ENCODE results near the gene CDKAL1. TPM values are rescaled to one million over a fixed set of nuclear protein-coding genes. Genes with fewer than 3 reads are reported as not detected.
A peak's percentile ranks its signal among the peaks of the same experiment; 100 is the strongest.

Gene CDKAL1
- total and polyA plus RNA-seq, 10 of the 15 experiments (the other 5 are each of a cell fraction or from before 2014, with no cell fraction given), result 10.7 to 26.9 (median 17.3) TPM

DNA sequence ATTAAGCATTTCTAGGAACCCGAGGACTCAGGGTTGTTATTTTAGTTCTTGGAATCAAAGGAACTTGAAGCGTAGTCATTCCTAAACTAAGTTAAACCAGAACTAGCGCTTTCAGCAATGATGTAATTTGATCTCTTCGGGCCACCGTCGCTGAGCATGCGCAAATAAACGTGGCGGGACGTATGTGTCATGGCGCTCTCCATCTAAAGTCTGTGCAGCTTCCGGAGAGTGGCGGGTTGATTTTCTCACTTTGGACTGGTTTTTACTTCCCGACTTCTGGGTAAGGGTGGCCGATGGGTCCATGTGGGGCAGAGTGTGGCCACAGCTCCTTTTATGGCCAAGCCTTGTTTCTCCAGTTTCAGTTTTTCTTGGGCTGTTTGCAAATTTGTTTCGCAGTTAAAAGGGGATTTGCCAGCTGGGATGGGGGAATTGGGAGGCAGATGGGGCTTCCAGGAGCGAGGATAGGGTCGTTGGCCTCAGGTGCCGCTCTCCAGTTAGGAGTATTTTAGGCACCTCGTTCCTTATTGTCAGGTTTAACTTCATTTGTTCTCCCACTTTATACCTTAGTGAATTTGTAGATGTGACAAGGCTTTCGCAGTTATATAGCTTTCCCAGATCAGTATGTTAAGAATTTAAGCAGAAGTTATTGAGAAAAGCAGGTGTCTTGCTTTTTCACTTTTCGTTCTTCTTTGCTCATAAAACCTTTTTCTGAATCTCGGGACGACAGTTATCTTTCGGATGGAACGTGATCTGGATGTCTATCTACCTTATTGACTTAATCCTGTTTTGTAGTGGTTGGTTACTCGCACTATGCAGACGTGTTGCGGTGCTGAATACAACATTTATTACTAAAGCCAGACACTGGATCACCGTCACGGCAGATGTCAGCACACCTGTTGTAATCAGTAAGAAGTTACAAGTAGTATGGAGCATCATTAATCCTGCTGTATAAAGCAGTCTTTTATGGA lies at the start of gene CDKAL1 (continued):
- TF ChIP-seq, protein P1, sequence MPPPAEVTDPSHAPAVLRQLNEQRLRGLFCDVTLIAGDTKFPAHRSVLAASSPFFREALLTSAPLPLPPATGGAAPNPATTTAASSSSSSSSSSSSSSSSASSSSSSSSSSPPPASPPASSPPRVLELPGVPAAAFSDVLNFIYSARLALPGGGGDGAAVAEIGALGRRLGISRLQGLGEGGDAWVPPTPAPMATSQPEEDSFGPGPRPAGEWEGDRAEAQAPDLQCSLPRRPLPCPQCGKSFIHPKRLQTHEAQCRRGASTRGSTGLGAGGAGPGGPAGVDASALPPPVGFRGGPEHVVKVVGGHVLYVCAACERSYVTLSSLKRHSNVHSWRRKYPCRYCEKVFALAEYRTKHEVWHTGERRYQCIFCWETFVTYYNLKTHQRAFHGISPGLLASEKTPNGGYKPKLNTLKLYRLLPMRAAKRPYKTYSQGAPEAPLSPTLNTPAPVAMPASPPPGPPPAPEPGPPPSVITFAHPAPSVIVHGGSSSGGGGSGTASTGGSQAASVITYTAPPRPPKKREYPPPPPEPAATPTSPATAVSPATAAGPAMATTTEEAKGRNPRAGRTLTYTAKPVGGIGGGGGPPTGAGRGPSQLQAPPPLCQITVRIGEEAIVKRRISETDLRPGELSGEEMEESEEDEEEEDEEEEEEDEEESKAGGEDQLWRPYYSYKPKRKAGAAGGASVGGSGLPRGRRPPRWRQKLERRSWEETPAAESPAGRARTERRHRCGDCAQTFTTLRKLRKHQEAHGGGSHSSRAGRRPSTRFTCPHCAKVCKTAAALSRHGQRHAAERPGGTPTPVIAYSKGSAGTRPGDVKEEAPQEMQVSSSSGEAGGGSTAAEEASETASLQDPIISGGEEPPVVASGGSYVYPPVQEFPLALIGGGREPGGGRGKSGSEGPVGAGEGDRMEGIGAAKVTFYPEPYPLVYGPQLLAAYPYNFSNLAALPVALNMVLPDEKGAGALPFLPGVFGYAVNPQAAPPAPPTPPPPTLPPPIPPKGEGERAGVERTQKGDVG (CRISPR knock-in tag; IDR thresholded peaks at IDR 0.05), result no peak
- TF ChIP-seq SIN3A (IDR thresholded peaks at IDR 0.05; ENCODE audit: low read depth, low read length), result no peak
- peak; percentile 14; the same call in 1 of the 2 replicates for TF ChIP-seq BCL11A (IDR thresholded peaks at IDR 0.05; ENCODE audit: low read depth, low read length)
- no peak for TF ChIP-seq ASH2L (IDR thresholded peaks at IDR 0.05; ENCODE audit: borderline replicate concordance, low read depth)
- TF ChIP-seq, protein P2, sequence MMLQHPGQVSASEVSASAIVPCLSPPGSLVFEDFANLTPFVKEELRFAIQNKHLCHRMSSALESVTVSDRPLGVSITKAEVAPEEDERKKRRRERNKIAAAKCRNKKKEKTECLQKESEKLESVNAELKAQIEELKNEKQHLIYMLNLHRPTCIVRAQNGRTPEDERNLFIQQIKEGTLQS (IDR thresholded peaks at IDR 0.05; ENCODE audit: borderline replicate concordance, extremely low read depth, low read depth, low read length), result no peak
- peak; percentile 93 for TF ChIP-seq POLR2AphosphoS5 (IDR thresholded peaks at IDR 0.05; ENCODE audit: low read length)
- TF ChIP-seq BACH1 (IDR thresholded peaks at IDR 0.05; ENCODE audit: borderline replicate concordance), result no peak
- TF ChIP-seq CHD2 (IDR thresholded peaks at IDR 0.05; ENCODE audit: borderline replicate concordance, low read depth, low read length), result no peak
- TF ChIP-seq, protein P3, sequence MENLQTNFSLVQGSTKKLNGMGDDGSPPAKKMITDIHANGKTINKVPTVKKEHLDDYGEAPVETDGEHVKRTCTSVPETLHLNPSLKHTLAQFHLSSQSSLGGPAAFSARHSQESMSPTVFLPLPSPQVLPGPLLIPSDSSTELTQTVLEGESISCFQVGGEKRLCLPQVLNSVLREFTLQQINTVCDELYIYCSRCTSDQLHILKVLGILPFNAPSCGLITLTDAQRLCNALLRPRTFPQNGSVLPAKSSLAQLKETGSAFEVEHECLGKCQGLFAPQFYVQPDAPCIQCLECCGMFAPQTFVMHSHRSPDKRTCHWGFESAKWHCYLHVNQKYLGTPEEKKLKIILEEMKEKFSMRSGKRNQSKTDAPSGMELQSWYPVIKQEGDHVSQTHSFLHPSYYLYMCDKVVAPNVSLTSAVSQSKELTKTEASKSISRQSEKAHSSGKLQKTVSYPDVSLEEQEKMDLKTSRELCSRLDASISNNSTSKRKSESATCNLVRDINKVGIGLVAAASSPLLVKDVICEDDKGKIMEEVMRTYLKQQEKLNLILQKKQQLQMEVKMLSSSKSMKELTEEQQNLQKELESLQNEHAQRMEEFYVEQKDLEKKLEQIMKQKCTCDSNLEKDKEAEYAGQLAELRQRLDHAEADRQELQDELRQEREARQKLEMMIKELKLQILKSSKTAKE (IDR thresholded peaks at IDR 0.05; ENCODE audit: low read depth, poor library complexity, severe bottlenecking), result peak; percentile 44
- TF ChIP-seq, protein P4, sequence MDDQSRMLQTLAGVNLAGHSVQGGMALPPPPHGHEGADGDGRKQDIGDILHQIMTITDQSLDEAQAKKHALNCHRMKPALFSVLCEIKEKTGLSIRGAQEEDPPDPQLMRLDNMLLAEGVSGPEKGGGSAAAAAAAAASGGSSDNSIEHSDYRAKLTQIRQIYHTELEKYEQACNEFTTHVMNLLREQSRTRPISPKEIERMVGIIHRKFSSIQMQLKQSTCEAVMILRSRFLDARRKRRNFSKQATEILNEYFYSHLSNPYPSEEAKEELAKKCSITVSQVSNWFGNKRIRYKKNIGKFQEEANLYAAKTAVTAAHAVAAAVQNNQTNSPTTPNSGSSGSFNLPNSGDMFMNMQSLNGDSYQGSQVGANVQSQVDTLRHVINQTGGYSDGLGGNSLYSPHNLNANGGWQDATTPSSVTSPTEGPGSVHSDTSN (IDR thresholded peaks at IDR 0.05; ENCODE audit: insufficient replicate concordance, low read depth, low read length), result no peak
- TF ChIP-seq, protein P5, sequence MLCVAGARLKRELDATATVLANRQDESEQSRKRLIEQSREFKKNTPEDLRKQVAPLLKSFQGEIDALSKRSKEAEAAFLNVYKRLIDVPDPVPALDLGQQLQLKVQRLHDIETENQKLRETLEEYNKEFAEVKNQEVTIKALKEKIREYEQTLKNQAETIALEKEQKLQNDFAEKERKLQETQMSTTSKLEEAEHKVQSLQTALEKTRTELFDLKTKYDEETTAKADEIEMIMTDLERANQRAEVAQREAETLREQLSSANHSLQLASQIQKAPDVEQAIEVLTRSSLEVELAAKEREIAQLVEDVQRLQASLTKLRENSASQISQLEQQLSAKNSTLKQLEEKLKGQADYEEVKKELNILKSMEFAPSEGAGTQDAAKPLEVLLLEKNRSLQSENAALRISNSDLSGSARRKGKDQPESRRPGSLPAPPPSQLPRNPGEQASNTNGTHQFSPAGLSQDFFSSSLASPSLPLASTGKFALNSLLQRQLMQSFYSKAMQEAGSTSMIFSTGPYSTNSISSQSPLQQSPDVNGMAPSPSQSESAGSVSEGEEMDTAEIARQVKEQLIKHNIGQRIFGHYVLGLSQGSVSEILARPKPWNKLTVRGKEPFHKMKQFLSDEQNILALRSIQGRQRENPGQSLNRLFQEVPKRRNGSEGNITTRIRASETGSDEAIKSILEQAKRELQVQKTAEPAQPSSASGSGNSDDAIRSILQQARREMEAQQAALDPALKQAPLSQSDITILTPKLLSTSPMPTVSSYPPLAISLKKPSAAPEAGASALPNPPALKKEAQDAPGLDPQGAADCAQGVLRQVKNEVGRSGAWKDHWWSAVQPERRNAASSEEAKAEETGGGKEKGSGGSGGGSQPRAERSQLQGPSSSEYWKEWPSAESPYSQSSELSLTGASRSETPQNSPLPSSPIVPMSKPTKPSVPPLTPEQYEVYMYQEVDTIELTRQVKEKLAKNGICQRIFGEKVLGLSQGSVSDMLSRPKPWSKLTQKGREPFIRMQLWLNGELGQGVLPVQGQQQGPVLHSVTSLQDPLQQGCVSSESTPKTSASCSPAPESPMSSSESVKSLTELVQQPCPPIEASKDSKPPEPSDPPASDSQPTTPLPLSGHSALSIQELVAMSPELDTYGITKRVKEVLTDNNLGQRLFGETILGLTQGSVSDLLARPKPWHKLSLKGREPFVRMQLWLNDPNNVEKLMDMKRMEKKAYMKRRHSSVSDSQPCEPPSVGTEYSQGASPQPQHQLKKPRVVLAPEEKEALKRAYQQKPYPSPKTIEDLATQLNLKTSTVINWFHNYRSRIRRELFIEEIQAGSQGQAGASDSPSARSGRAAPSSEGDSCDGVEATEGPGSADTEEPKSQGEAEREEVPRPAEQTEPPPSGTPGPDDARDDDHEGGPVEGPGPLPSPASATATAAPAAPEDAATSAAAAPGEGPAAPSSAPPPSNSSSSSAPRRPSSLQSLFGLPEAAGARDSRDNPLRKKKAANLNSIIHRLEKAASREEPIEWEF (IDR thresholded peaks at IDR 0.05; ENCODE audit: insufficient replicate concordance, low read depth, low read length), result no peak
- TF ChIP-seq HDGF (IDR thresholded peaks at IDR 0.05), result no peak
- TF ChIP-seq YY1 (IDR thresholded peaks at IDR 0.05; ENCODE audit: low read depth, low read length), result peak; percentile 100
- no peak; the same call in 1 of the 2 replicates for TF ChIP-seq MTA2 (IDR thresholded peaks at IDR 0.05; ENCODE audit: low read depth)
- TF ChIP-seq TARDBP (IDR thresholded peaks at IDR 0.05; ENCODE audit: borderline replicate concordance), result no peak
- no peak for TF ChIP-seq ZNF274 (IDR thresholded peaks at IDR 0.05; ENCODE audit: insufficient read depth, insufficient read length)
- TF ChIP-seq POLR2A (IDR thresholded peaks at IDR 0.05; ENCODE audit: low read depth, low read length), result peak; percentile 87
